ENCODE data around the gene DOHH.

The DOHH gene

GRCh38 chr19:3492919-3493318 is 7.6 kb downstream of the DOHH start:
- no peak for DNase-seq
- in situ Hi-C loops (cut with HindIII; ENCODE audit: low pct_ligation_motif_present, low sequenced_read_pairs): no loop called here
- H3K27me3 ChIP-seq (replicated peaks): no peaks in the 10 kb centered on the region
- H3K36me3 ChIP-seq (replicated peaks): peaks cover 45% of the 10 kb centered on the region
- H3K27ac ChIP-seq: no peak overlapping the region
- H3K4me3 ChIP-seq (ENCODE audit: low read depth, low read length): no peak overlapping the region
- TF ChIP-seq, protein P1, sequence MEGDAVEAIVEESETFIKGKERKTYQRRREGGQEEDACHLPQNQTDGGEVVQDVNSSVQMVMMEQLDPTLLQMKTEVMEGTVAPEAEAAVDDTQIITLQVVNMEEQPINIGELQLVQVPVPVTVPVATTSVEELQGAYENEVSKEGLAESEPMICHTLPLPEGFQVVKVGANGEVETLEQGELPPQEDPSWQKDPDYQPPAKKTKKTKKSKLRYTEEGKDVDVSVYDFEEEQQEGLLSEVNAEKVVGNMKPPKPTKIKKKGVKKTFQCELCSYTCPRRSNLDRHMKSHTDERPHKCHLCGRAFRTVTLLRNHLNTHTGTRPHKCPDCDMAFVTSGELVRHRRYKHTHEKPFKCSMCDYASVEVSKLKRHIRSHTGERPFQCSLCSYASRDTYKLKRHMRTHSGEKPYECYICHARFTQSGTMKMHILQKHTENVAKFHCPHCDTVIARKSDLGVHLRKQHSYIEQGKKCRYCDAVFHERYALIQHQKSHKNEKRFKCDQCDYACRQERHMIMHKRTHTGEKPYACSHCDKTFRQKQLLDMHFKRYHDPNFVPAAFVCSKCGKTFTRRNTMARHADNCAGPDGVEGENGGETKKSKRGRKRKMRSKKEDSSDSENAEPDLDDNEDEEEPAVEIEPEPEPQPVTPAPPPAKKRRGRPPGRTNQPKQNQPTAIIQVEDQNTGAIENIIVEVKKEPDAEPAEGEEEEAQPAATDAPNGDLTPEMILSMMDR (IDR thresholded peaks at IDR 0.05; ENCODE audit: low read depth, low read length, missing control alignments): no peak

DNA sequence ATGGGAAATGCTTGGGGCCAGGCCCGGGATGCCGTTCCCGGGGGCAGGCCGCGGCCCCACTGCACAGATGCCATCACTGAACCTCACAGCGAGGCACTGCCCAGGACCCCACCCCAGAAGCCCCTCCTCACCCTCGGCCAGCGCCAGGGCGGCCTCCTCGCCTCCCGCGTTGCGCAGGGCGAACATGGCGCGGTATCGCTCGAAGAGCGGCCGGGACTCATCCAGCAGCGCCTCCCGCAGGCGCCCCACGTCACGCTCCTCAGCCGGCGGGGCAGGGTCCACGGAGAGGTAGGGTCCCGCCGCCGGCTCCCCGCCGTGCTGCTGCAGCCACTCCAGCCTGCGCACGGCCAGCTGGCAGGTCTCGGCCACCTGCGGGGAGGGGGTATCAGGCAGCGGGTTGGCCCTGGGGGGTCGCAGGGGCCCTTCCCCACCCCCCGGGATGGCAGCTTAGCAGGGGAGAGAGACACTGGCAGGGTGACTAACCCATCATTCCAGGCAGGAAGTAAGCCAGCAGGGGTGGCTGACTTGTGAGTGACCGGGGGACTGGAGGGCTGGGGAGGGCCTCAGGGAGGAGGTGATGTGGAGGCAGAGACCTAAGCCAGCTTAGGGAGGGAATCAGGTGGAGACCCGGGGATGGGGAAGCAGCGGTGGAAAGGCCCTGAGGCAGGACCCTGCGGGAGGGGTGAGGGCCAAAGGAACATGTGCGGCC is 8.2 kb downstream of the DOHH start:
- no peak overlapping the region for H3K27ac ChIP-seq
- no peak for DNase-seq
- in situ Hi-C loops (cut with HindIII; ENCODE audit: low pct_ligation_motif_present, low sequenced_read_pairs): no loop called here
- H3K27me3 ChIP-seq (replicated peaks): no peaks in the 10 kb centered on the region
- peaks cover 45% of the 10 kb centered on the region for H3K36me3 ChIP-seq (replicated peaks)
- H3K4me3 ChIP-seq (ENCODE audit: low read depth, low read length): no peak overlapping the region
- TF ChIP-seq, protein P1 (IDR thresholded peaks at IDR 0.05; ENCODE audit: low read depth, low read length, missing control alignments): no peak

DNA sequence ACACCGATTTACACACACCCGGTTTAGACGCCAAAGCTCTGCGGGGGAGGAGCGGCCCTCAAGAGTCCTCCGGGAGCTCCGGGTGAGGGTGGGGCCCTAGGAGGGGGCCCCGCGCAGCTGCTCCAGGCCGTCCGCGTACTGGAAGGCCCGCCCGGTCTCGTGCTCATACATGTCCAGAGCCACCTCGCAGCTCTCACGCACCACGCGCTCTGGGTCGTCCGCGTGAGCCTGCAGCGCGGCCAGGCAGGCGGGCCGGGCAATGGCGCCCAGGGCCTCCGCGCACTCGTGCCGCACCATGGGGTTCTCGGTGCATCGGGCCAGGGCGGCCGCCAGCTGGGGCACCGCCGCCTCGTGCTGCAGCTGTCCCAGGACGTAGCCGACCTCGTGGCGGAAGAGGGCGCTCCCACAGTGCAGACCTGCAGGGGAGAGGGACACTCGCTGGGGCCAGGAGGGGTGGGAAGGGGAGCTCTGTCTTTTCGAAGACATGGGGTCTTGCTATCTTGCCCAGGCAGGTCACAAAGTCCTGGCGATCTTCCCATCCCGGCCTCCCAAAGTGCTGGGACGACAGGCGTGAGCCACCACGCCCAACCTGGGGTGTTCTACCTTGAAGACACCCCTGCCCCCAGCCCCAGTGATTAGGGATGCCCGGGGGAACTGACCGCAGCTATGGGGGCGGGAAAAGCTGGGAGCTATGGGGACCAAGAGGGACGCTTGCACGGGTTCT is 8.9 kb downstream of the DOHH start:
- DNase-seq: no peak
- TF ChIP-seq, protein P1 (IDR thresholded peaks at IDR 0.05; ENCODE audit: low read depth, low read length, missing control alignments): no peak
- in situ Hi-C loops (cut with HindIII; ENCODE audit: low pct_ligation_motif_present, low sequenced_read_pairs): no loop called here
- Histone ChIP-seq H3K36me3 (replicated peaks) (peaks cover 41% of the 10 kb centered on the region), H3K4me3 (ENCODE audit: low read depth, low read length) (no peak overlapping the region), H3K27ac (no peak overlapping the region), H3K27me3 (replicated peaks) (no peaks in the 10 kb centered on the region)

DNA sequence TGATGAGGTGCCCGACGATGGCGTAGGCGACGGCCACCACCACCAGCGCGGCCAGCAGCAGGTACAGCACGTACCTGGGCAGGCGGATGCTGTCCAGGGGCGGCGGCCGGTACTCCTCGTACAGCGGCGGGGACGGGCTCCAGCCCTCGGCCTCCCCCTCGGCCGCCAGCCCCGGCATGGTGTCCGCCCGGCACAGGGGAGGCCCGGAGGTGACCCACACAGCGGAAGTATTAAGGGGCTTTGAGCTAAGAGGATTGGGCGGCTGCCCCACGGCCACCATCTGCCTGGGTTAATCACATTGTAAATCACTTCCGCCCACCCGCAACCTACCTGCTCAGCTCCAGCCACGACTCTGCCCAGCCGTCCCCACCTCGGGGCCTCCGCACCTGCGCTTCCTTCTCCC is 17.2 kb downstream of the DOHH start, which contains the start of gene SMIM44:
SMIM44 (minus strand) TSS at position 216 of the 403 bp plus-strand sequence; CDS start at position 178, 38 bp downstream.
- in situ Hi-C loops (cut with HindIII; ENCODE audit: low pct_ligation_motif_present, low sequenced_read_pairs): no loop called here
- TF ChIP-seq, protein P1 (IDR thresholded peaks at IDR 0.05; ENCODE audit: low read depth, low read length, missing control alignments): no peak
- H3K27ac ChIP-seq: no peak within 1 kb of the TSS
- no peaks in the 10 kb centered on the region for H3K36me3 ChIP-seq (replicated peaks)
- DNase-seq: no peak
- H3K27me3 ChIP-seq (replicated peaks): peaks cover 4% of the 10 kb centered on the region
- H3K4me3 ChIP-seq (ENCODE audit: low read depth, low read length): no peak within 1 kb of the TSS

- no peak overlapping the region for H3K4me3 ChIP-seq (ENCODE audit: low read depth, low read length)
- in situ Hi-C loops (cut with HindIII; ENCODE audit: low pct_ligation_motif_present, low sequenced_read_pairs): no loop called here
- H3K27me3 ChIP-seq (replicated peaks): peaks cover 4% of the 10 kb centered on the region
Observed at GRCh38 chr19:3482507-3483225, 17.8 kb downstream of the DOHH start.

More at GRCh38 chr19:3482507-3483225, 17.8 kb downstream of the DOHH start:
- no peak overlapping the region for H3K27ac ChIP-seq
- TF ChIP-seq, protein P1 (IDR thresholded peaks at IDR 0.05; ENCODE audit: low read depth, low read length, missing control alignments): no peak
- DNase-seq: no peak
- H3K36me3 ChIP-seq (replicated peaks): no peaks in the 10 kb centered on the region
